Stimulated activated CD8-positive, alpha-beta memory T cell treated with anti-CD3 and anti-CD28 coated beads, Interleukin-12 subunit alpha, Interleukin-12 subunit beta, amount 100 ng/mL, for 1 hour (primary cell): ENCODE data around the gene ATP12A.
"Not testable (repeated sequence)": the region's sequence is repeated elsewhere in the genome, so short reads cannot be mapped to it uniquely, and the experiment has no call there.

Experiments used
- DNase-seq: peaks from one replicate; pipeline ENCODE4 v3.0.0-alpha.2; 2020; ENCODE audit warnings: low read depth

Gene ATP12A

DNA sequence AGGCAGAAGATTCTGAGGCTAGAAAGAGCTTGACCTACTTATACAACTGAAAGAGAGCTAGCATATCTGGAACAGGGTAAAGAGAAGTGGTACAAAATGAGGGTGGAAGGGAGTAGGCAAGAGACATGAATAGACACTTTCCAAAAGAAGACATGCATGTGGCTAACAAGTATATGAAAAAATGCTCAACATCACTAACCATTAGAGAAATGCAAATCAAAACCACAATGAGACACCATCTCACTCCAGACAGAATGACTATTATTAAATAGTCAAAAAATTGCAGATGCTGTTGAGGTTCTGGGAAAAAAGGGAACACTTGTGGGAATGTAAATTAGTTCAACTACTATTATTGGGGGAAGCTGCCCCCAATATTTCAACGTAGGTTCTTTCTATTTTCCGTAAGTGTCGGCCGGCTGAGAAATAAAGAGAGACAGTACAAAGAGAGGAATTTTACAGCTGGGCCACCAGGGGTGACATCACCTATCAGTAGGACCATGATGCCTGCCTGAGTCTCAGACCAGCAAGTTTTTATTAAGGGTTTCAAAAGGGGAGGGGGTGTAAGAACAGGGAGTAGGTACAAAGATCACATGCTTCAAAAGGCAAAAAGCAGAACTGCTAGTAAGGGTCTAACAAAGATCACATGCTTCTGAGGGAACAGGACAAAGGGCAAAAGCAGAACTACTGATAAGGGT, 50.8 kb downstream of the ATP12A start:
- not testable (repeated sequence) for DNase-seq

DNA sequence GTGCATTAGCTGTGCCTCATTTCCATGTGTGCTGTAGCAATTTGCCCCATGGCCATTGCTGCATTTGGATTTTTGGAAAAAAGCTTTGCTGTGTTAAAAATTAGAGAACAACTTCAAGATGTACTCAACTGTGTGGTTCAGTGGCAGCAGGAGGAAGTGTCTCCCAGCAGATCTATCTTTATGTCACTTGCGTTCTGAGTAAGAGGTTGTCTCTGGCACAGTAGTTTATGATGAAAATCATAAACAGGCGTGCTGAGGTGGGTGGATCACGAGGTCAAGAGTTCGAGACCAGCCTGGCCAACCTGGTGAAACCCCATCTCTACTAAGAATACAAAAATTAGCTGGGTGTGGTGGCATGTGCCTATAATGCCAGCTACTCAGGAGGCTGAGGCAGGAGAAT, 54.7 kb downstream of the ATP12A start:
- no peak for DNase-seq

DNA sequence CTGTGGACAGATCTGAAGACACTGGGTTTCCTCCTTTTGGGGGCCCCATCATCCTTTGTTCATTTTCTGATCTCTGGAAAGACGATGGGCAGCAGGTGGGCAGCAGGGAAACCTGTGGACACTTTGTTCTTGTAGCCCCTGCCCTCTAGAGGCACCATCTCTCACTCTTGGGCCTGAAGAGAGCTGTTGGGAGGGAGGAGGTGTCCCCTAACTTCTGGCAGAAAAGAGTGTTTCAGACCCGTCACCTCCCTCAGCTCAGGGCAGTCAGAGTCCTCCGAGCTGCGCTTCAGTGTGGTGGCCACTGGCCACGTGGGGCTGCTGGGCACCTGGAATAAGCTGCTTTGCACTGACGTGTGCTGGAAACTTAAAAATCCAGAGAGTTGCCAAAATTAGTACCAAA, 56.8 kb downstream of the ATP12A start:
- no peak for DNase-seq

DNA sequence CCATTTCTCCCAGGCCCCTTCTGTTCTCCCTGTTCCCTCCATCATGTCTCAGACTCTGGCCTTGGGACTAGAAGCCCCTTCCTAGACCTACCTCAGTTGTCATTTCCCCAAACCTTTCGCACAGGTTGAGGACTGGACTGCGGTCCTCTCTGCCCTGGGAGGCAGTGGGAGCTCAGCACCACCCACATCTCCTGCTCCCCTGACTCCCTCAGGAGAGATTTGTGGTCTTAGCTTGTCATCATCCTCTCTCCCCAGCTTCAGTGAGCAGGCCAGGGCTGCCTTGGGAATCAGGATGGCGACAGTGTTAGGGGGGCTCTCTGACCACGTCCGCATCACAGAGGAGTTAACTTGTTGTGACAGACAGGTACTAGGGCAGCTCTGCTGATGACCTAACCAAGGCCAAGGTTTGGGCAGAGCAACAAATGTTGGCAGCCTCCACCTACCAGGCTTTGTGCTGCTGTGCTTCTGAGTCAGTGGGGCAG, 58.2 kb downstream of the ATP12A start:
- DNase-seq, result no peak

DNA sequence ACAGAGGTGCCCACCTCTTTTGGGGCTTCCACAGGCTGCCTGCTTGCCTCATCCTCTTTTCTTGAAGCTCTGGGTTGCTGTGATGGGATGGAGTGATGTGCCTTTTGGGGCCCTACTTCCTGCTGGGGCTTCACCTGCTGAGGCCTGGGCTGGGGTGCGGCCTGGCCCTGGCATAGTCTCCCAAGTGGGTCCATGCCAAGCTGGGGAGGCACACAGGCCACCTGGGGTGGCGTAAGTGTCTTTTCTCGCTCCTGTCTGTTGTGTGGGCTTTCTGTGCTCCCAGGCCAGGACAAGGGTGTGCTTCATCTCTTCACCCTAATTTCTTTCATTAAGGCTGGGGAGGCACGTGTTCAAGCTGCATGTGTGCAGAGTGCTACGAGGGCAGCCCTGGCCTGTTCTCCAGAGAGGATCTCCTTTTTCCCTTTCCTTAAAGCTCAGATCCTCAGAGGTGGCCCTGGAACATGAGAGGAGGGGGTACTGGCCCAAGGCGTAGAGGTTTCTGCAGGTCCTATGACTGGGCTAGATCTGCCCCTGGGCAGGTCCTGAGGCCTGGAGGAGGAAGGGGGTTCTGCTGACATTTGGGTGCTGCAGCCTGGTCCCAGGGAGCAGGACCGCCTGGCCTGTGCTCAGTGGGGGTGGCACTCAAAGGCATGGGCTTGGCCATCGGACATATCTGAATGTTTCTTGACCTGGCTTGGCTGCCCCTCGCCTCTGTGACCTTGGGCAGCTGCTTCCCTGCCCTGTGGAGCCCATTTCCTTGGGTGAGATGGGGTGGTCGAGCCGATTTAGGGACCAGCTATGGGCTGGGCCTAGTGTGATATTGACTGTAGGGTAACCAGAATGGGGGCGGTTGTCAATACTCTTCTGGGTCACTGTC, 60.0 kb downstream of the ATP12A start:
- no peak for DNase-seq

DNA sequence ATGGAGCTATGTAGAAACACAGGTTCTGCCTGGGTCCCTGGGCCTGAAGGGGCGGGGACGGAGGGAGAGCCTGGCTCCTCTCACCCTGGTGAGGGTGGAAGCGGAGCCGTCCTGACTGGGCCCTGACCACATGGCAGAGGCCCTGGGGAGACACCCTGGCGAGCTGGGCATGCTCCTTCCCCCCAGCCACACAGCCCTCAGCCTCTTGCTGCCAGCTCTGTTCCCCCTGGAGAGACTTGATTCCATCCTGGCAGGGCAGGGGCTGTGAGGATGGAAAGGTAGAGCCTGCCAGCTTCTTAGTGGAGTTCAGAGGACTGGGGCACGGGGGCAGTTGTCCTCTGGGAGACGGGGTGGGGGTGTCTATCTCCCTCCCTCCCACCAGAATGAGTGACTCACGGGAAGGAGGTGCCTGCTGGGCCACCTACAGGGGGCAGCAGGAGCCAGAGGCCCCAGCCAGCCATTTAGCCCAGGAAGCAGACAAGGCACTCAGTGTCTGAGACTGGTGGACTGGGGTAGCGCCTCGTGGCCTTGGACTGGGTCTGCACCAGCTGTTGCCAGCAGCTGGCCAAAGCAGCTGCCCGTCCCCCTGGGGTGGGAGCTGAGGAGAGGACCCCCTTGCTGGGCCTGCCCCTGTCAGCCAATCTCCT, 60.9 kb downstream of the ATP12A start:
- no peak for DNase-seq

DNA sequence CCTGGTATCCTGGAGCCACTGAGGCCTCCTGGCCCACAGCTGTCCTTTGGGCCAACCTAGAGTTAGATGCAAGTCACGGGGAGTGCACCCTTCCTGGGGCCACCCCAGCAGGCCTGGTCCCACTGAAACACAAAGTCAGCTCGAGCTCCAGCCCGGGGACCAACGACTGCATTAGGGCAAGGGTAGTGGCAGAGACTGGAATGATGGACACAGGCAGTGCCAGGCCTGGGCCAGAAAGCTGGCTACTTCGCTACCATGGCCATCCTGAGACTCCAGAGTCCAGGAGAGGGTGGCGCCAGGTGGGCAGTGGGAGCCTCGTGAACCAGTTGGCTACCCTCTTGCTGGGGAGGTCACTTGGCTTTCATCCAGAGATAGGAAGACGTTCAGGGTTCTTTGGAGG, 61.6 kb downstream of the ATP12A start:
- DNase-seq, result no peak

DNA sequence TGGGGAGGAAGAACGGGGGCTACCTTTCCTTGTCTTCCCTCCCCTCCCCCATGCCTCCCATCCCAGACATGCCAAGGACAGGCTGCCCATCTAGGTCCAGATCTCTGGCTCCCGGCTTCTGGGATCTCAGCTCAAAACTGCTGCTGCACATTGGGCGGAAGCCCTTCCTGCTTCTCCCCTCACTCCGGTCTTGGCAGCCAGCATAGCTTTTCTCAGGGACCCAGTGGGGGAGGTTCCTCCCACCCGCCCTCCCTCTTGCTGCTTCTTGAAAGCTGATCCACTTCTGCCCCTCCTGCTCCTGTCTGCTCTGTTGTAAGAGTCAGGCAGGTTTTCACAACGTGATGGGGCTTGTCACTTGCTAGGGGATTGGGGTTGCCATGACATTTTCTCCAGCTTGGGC, 62.1 kb downstream of the ATP12A start:
- no peak for DNase-seq

DNA sequence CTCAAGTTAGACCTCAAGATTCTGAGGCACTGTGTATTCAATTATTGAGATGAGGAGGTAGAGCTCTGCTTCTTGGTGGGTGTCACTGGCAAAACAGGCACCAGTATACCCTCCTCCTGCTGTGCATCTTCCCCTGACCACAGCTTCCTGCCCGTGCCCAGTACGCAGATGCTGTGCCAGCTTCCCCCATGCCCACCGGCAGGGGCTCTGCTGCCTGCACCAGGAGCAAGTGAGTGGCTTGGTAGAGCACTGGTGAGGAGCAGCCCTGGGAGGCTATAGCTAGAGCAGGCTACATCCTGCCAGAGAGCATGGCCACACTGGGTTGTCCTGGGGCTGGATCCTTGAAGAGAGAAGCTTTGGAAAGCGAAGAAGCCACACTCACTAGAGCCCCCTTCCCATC, 62.8 kb downstream of the ATP12A start:
- no peak for DNase-seq

DNA sequence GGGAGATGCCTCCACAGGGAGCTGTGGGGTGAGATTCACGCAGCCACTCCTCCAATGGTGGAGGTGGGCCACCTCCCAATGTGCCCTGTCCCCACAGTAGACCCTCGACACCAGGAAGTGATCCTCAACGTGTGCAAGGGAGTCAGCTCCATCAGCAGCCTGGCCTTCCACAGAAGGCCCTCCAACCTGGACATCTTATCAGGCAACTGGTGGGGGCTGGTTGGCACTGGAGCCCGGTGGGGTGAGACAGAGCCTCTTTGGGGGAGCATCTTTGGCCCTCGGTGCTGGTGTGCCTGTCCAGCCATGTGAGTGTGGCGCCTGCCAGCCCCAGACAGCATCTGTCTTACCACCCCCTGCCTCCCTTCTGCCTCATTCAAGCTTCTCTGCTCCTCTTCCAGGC, 64.0 kb downstream of the ATP12A start:
- DNase-seq, result no peak

DNA sequence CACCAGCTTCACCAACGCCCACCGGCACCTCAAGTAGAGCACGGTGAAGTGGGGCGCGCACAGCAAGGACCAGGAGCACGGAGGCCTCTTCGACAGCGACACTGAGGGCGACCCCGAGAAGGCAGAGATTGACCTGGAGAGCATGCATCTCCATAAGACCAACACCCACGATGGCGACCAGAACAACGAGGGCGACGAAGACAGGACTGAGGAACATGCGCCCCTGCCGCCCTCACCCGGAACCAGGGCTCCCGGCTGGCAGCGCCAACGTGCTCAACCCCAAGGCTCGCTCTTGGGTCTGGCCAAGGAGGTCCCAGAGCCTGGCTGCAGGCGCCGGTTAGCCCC, 65.3 kb downstream of the ATP12A start:
- DNase-seq, result no peak

DNA sequence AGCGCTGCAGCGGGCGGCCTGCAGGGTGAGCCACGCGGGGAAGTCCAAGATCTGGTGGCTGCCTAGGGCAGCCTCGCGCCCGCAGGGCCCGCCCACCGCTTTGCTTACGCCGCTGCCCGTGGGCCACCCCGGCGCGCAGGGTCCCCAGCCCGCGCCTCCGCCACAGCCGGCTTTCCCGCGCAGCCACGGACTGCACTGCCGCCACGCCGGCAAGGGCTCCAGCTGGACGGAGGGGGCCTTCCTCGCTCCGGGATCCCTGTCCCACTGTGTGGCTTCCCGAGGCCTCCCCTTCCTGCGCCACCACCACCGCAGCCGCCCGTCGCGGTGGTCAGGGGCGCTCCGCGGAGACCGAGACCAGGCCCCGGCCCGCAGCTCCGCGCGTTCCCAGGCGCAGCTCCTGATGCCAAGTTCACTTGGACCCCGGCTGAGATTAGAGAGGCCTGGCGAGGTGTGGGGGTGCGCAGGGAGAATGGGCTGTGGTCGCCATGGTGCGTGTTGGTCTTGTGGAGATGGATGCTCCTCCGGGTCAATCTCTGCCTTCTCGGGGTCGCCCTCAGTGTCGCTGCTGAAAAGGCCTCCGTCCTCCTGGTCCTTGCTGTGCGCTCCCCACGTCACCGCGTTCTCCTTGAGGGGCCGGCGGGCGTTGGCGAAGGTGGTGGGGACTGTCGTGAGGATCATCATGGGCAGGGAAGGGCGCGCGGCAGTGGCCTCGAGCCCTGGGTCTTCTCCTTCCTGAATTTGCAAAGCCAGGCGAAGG, 65.8 kb downstream of the ATP12A start:
- no peak for DNase-seq

DNA sequence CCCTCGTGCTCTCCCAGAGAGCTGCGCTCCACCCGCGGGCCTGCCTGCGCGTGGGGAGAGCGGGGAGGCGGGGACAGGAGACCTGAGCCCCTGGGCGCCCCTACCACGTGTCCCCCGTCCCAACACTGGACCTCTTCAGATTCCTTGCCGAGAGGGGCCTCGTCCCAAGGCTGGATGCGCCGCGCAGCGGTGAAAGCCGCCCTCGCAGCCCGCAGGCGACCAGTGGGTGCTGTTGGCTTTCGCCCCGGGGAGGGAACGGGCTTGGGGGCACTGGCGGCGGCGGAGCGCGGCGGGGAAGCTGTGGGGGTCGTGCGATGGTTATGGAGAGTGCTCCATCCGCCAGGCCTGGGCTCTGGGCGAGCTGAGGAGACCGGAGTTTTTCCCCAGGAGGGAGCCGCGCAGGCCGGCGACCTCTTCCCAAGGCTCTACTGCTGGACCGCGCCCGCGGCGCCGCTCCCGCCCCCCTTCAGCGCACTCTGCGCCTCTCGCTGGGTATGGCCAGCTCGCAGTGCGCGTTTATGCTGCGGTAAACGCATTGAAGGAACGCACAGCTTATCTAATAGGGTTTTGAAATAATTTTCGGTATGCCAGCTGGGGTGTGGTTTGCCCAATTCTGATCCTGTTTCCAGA, 66.5 kb downstream of the ATP12A start:
- DNase-seq, result no peak

DNA sequence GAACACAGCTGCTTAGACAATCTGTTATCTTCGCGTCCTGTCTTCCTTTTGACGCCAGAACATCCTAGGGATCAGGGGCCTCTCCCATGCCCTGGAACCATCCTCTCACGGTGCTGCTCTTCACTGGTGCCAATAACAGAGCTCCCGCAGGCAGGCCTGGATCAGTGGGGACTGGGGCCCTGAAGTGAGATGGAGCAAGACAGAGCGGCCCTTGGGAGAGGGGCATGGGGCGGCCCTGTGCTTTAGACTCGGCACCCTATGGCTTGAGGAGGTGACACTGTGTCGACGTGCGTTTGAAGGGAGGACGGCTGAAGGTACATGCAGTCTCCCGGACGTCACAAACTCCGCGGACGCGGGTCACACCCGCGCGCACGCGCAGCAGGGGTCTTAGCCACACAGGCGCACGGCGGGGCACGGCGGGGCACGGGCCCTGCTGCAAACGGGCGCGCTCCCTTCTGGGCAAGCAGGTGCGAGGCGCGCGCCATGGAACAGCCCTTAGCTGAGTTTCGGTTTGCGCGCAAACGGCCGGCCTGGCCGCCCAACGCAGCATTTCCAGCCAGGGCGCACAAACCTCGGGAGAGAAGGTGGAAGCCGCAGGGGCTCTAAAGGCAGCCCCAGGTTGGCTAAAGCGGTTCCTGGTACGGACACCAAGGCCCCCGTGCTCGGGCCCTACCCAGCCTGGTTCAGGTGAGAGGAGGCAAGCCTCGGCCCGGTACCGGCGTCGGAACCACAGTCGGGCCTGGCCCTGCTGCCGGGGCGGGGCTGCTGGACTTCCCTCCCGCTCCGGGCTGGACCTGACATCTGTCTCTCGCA, 67.2 kb downstream of the ATP12A start:
- no peak for DNase-seq

DNA sequence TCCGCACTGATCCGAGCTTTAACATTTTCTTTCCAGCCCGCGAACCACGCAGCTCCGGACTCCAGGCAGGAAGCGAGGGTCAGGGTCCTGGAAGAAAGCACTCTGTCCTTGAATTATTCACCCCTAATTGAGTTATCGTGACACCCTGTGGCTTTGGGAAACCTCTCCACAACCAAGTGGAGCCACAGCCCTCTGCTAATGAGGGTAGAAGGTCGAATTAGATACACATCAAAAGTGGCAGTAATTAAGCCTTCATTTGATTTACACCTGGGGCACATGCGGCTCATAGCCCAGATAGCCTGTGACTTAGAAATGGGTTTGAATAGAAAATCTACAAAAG, 67.8 kb downstream of the ATP12A start:
- DNase-seq, result no peak

DNA sequence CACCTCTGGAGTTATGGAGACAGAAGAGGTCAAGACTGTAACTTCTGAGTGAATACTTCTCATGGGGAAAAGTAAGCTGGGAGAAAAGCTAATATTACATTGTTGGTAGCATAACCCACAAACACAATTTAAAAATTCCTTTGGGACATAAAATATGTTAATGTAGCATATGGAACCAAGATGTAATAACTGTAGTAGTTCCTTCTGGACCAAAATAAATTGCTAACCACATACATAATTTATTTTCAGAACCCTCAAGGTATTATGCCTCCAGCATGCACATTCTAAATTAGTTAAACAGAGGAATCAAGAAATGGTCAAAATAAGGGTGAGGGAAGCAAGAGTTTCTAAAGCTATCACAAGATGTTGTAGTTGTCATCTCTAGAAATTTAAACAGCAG, 79.0 kb downstream of the ATP12A start:
- no peak for DNase-seq
